CD14-positive monocyte (primary cell): ENCODE data around the gene SLCO4A1. TPM values are rescaled to one million over a fixed set of nuclear protein-coding genes. Genes with fewer than 3 reads are reported as not detected.

Source experiments
- DNase-seq, 3 donors: peaks; one replicate each; pipeline ENCODE4 v3.0.0-alpha.2; 2011 to 2022
- H2AFZ ChIP-seq: 2 replicates; pipeline ENCODE4 v1.6.0; 2012; ENCODE audit warnings: mild to moderate bottlenecking, low read depth, low read length, inconsistent platforms; ENCODE audit not compliant: insufficient read depth, poor library complexity, severe bottlenecking
- H3K27ac ChIP-seq, 2 donors: 1 replicate in 1 of 2; 2 replicates in 1 of 2; pipeline ENCODE4 v1.5.1; 2012 to 2013; ENCODE audit warnings: low read length in 2 of 2, control low read depth in 1 of 2, inconsistent platforms in 1 of 2, low read depth in 1 of 2, mild to moderate bottlenecking in 1 of 2
- H3K27me3 ChIP-seq, 2 donors: one replicate each; pipeline versions ENCODE4 v1.6.0 to v1.6.1; 2011 to 2013; ENCODE audit warnings: low read length in 2 of 2; ENCODE audit not compliant: control insufficient read depth in 2 of 2, insufficient read depth in 2 of 2
- H3K36me3 ChIP-seq, 2 donors: replicated peaks in 1 of 2; 1 replicate in 1 of 2; 2 replicates in 1 of 2; pipeline versions ENCODE4 v1.5.1 to v1.6.1; 2012 to 2013; ENCODE audit warnings: low read length in 2 of 2, control low read depth in 1 of 2, inconsistent platforms in 1 of 2, mild to moderate bottlenecking in 1 of 2; ENCODE audit not compliant: insufficient read depth in 2 of 2, control insufficient read depth in 1 of 2
- H3K4me1 ChIP-seq, 2 donors: 1 replicate in 1 of 2; 2 replicates in 1 of 2; pipeline versions ENCODE4 v1.5.1 to v1.6.1; 2012 to 2013; ENCODE audit warnings: low read length in 2 of 2, control low read depth in 1 of 2, inconsistent platforms in 1 of 2, mild to moderate bottlenecking in 1 of 2, moderate library complexity in 1 of 2; ENCODE audit not compliant: insufficient read depth in 2 of 2, control insufficient read depth in 1 of 2
- H3K4me2 ChIP-seq: replicated peaks from 2 replicates; pipeline ENCODE3; 2012; ENCODE audit warnings: low read length, moderate library complexity, mild to moderate bottlenecking; ENCODE audit not compliant: poor library complexity, severe bottlenecking; ENCODE audit errors: extremely low read depth
- H3K4me3 ChIP-seq, 3 experiments: fragments of 200-600 bp in 1 of 3; sonication (generic) in 1 of 3; replicated peaks in 1 of 3; 1 replicate in 2 of 3; 2 replicates in 1 of 3; pipeline ENCODE4 v1.5.1; 2011 to 2013; ENCODE audit warnings: low read length in 3 of 3, mild to moderate bottlenecking in 3 of 3, control low read depth in 2 of 3, low read depth in 2 of 3, inconsistent platforms in 1 of 3, moderate library complexity in 1 of 3
- H3K79me2 ChIP-seq: 2 replicates; pipeline ENCODE4 v1.6.0; 2012; ENCODE audit warnings: mild to moderate bottlenecking, control low read depth, inconsistent platforms, low read length, moderate library complexity; ENCODE audit not compliant: insufficient read depth
- H3K9ac ChIP-seq: 2 replicates; pipeline ENCODE4 v1.6.0; 2017; ENCODE audit warnings: low read length, mild to moderate bottlenecking; ENCODE audit not compliant: insufficient read depth, poor library complexity, severe bottlenecking
- H3K9me3 ChIP-seq, 2 donors: replicated peaks in 1 of 2; 1 replicate in 1 of 2; 2 replicates in 1 of 2; pipeline versions ENCODE4 v1.5.1 to v1.6.1; 2012 to 2013; ENCODE audit warnings: low read length in 2 of 2, control low read depth in 1 of 2; ENCODE audit not compliant: control insufficient read depth in 1 of 2, insufficient read depth in 1 of 2
- H4K20me1 ChIP-seq: 2 replicates; pipeline ENCODE4 v1.6.0; 2012; ENCODE audit warnings: mild to moderate bottlenecking, low read length, control low read depth, moderate library complexity; ENCODE audit not compliant: insufficient read depth
- H3K27ac Mint-ChIP-seq, 7 donors: one replicate each; pipeline ENCODE4 v1.8.0; 2020; ENCODE audit warnings: mild to moderate bottlenecking in 7 of 7, mixed read lengths in 7 of 7, moderate library complexity in 6 of 7, inconsistent platforms in 2 of 7
- H3K27me3 Mint-ChIP-seq, 3 donors: one replicate each; pipeline ENCODE4 v1.8.0; 2021 to 2022; ENCODE audit warnings: low read depth in 3 of 3, mild to moderate bottlenecking in 3 of 3, mixed read lengths in 3 of 3, moderate library complexity in 3 of 3, inconsistent platforms in 1 of 3
- H3K36me3 Mint-ChIP-seq, 2 donors: one replicate each; pipeline ENCODE4 v1.8.0; 2020; ENCODE audit warnings: mixed read lengths in 2 of 2, inconsistent platforms in 1 of 2, mild to moderate bottlenecking in 1 of 2
- H3K4me1 Mint-ChIP-seq: one replicate; pipeline ENCODE4 v1.8.0; 2020; ENCODE audit warnings: mild to moderate bottlenecking, mixed read lengths
- H3K4me3 Mint-ChIP-seq, 2 donors: one replicate each; pipeline ENCODE4 v1.8.0; 2020; ENCODE audit warnings: mild to moderate bottlenecking in 2 of 2, mixed read lengths in 2 of 2, moderate library complexity in 1 of 2
- H3K9me3 Mint-ChIP-seq, 7 donors: one replicate each; pipeline ENCODE4 v1.8.0; 2020 to 2022; ENCODE audit warnings: mixed read lengths in 7 of 7, mild to moderate bottlenecking in 6 of 7, moderate library complexity in 6 of 7, inconsistent platforms in 2 of 7
- WGBS: methylation state at CpG from one replicate; pipeline ENCODE4 v1.1.5; 2013; ENCODE audit warnings: missing lambda C conversion rate; ENCODE audit not compliant: insufficient coverage; 5-methylcytosine and 5-hydroxymethylcytosine counted together
- intact Hi-C, 2 donors: fragments of 100-400 bp; cut with micrococcal nuclease; formaldehyde crosslinking; loops; one replicate each; pipeline versions ENCODE4 v1.15.0 to v1.15.1; 2023
- polyA plus RNA-seq, 3 donors: library from polyadenylated mRNA; depleted of rRNA in 1 of 3; unstranded in 2 of 3; stranded (reverse) in 1 of 3; fragments of 300-500 nt in 2 of 3; fragments of >200 nt in 1 of 3; fragmentation: Illumina TruSeq in 2 of 3; gene quantifications; 1 replicate in 2 of 3; 2 replicates in 1 of 3; pipeline ENCODE4 v1.2.3, GENCODE V29; 2012 to 2021
- TF ChIP-seq, protein P1 (sequence below): fragments of 200-600 bp; IDR thresholded peaks from one replicate; pipeline ENCODE4 v1.8.0; 2022; ENCODE audit warnings: antibody characterized with exemption, mild to moderate bottlenecking

The SLCO4A1 gene
- polyA plus RNA-seq, 3 donors = 0.05 to 0.42 (median 0.26) TPM

DNA sequence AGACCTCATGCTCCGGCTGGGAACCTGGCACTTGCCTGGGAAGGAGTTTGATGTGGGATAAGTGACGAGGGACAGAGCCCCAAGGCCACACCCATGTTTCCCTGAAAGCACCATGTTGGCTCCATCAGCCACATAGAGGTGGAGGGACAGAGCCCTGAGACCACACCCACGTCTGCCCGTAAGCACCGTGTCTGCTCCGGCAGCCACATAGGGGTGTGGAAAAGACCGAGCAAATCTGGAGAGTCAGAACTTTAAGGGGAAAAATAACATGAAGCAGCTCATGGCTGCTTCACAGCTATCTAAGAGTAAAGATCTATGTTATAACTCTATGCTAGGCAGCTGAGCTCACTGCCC is 15.3 kb downstream of the SLCO4A1 start:
- Histone ChIP-seq H3K4me2 (no peak overlapping the region), H2AFZ (no peak overlapping the region), H3K27me3 (no peaks in the 10 kb centered on the region), H3K4me1 (peaks cover 29% of the 10 kb centered on the region in 2 donors), H3K27ac (no peak overlapping the region), H4K20me1 (no peaks in the 10 kb centered on the region), H3K4me3 (no peak overlapping the region), H3K36me3 (no peaks in the 10 kb centered on the region), H3K9me3 (no peaks in the 10 kb centered on the region), H3K9ac (no peak overlapping the region), H3K79me2 (peaks cover 4% of the 10 kb centered on the region)
- Mint-ChIP-seq H3K36me3 (no peaks in the 10 kb centered on the region), H3K4me3 (no peak overlapping the region), H3K4me1 (peaks cover 35% of the 10 kb centered on the region), H3K27ac (peak overlapping the region in 1 of 7 donors; percentile 46), H3K27me3 (no peaks in the 10 kb centered on the region), H3K9me3 (no peaks in the 10 kb centered on the region)
- WGBS = 76% methylated on average over 2 of the region's 7 CpGs
- no peak for DNase-seq
- intact Hi-C loops = loop anchor here in 1 of 2 donors (10.0 kb wide), 1 partner anchor 53 kb away; no protein-coding TSS in a partner anchor
- TF ChIP-seq, protein P1, sequence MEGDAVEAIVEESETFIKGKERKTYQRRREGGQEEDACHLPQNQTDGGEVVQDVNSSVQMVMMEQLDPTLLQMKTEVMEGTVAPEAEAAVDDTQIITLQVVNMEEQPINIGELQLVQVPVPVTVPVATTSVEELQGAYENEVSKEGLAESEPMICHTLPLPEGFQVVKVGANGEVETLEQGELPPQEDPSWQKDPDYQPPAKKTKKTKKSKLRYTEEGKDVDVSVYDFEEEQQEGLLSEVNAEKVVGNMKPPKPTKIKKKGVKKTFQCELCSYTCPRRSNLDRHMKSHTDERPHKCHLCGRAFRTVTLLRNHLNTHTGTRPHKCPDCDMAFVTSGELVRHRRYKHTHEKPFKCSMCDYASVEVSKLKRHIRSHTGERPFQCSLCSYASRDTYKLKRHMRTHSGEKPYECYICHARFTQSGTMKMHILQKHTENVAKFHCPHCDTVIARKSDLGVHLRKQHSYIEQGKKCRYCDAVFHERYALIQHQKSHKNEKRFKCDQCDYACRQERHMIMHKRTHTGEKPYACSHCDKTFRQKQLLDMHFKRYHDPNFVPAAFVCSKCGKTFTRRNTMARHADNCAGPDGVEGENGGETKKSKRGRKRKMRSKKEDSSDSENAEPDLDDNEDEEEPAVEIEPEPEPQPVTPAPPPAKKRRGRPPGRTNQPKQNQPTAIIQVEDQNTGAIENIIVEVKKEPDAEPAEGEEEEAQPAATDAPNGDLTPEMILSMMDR = no peak

DNA sequence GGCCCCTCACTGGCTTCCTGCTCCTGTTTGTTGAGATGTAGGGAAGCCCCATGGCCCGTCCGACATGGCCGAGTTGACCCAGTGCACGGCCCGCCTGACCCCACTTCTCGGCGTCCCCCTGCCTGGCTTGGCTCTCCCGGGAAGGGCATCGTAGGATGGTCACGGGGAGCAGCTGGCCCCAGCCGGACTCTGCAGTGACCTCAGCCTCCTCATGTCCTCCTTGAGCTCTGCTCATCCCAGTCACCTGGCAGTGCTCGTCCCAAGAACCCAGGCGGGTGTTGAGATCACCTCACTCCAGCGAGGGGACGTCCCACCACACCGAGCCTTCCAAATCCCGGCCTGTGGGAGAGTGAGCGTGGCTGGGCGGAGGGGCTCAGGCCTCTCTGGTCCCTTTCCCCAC is 15.7 kb downstream of the SLCO4A1 start:
- no peaks in the 10 kb centered on the region for H3K9me3 ChIP-seq
- no peak overlapping the region for H3K27ac Mint-ChIP-seq
- H3K4me3 ChIP-seq = no peak overlapping the region
- WGBS = 91% methylated on average over 19 of the region's 19 CpGs
- H3K4me1 Mint-ChIP-seq = peaks cover 31% of the 10 kb centered on the region
- H3K27me3 Mint-ChIP-seq = no peaks in the 10 kb centered on the region
- no peak overlapping the region for H2AFZ ChIP-seq
- TF ChIP-seq, protein P1 = no peak
- H4K20me1 ChIP-seq = no peaks in the 10 kb centered on the region
- no peaks in the 10 kb centered on the region for H3K9me3 Mint-ChIP-seq
- H3K36me3 Mint-ChIP-seq = no peaks in the 10 kb centered on the region
- no peak overlapping the region for H3K4me2 ChIP-seq
- intact Hi-C loops = loop anchor here in 1 of 2 donors (10.0 kb wide), 1 partner anchor 53 kb away; no protein-coding TSS in a partner anchor
- no peak overlapping the region for H3K27ac ChIP-seq
- no peaks in the 10 kb centered on the region for H3K27me3 ChIP-seq
- H3K9ac ChIP-seq = no peak overlapping the region
- peaks cover 25 to 28% of the 10 kb centered on the region in 2 donors for H3K4me1 ChIP-seq
- no peaks in the 10 kb centered on the region for H3K36me3 ChIP-seq
- no peak for DNase-seq
- H3K79me2 ChIP-seq = peaks cover 4% of the 10 kb centered on the region
- no peak overlapping the region for H3K4me3 Mint-ChIP-seq
